COLO668 (cell line): ENCODE results near the gene CIAO2B.
"Not testable (repeated sequence)": the region's sequence is repeated elsewhere in the genome, so short reads cannot be mapped to it uniquely, and the experiment has no call there.

Experiments used
- DNase-seq: peaks from one replicate; lab custom pipeline; 2025; ENCODE audit not compliant: unreplicated experiment; lab: John Stamatoyannopoulos, UW

Gene CIAO2B

DNA sequence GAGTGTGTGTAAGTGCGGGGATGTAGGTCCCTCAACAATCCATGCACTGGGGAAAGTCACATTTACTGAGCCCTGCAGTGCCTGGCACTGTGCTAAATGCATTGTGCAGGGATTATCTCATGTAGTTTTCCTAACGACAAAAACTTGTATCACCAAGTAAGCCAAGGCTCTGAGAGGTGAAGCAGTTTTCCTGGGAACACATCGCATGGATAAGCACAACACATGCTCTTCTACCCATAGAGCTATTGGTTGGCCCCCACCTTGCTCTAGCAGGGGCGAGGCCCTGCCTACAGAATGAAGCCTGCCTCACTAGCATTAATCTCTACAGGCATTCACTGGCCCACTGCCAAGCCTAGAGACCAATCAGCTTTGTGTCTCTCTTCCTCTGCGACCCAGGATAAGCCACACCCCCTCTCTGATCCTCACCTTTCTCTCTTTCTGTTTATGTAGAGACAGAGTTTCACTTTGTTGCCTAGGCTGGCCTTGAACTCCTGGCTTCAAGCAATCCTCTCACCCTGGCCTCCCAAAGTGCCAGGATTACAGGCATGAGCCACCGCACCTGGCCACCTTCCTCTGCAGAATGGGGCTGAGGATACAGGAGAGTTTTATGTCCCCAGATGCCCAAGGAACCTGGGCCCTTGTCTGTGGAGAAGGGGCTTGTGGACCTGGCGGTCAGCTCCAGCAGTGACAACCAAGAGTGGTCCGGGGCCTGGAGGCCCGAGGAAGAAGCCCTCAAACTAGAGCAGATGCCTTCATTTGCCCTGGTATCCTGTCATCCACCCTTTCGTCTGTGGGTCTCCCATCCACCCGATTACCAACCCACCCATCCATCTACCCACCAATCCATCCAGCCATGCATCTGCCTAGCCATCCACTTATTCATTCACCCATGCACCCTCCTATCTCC lies 28.3 kb downstream of the CIAO2B start:
- DNase-seq: peak; percentile 78

DNA sequence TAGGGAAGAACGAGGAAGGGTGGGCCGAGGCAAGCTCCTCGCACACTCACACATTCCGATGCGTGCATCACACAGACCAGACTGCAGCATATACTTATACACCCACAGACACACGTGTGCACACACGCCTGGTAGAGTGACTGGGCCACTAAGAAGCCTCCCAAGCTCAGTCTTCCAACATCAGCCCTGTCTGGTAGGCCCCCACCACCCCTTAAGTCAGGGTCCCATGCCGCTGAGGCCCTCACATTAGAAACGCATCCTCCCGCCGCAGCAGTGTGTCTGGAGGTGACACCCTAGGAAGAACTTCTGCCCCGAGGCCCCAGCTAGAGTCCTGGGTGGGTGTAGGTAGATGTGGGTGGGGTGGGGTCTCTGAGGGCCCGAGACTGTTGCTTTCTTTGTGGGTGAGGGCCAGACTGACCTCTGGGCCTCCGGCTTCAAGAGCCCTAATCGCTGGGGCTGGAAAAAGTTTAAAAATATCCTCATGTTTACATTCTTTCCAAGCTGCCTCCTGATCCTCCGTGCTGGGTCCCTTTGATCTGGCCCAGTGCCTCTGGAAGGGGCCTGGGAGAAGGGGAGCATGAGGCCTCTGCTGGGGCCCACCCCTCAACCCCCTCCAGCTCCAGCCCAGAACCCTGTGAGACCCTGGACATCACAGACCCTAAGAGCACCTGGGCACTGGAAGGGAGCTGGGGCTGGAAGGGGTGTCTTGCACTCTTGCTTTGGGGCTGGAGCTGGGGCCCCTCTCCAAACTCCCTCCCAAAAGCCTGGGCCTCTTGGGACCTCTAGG lies 29.2 kb downstream of the CIAO2B start:
- DNase-seq: no peak

DNA sequence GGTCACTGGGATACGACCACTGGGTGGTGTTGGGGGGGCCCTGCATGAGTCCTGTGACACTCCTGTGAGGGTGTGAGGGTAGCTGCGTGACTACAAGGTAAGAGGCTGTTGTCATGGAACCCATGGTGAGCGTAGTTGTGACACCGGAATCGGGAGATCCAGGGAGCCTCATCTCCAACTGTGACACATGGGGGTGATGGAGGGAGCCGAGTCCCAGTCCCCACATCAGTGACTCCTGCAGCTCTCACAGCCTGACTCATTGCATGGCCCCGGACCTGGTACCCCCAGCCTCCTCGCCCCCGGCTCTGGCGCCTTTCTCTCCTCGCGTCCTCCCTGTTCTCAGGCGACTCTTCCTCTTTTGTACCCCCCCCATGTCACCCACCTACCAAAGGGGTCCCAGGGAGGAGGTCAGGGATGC lies 29.8 kb downstream of the CIAO2B start:
- DNase-seq: no peak

DNA sequence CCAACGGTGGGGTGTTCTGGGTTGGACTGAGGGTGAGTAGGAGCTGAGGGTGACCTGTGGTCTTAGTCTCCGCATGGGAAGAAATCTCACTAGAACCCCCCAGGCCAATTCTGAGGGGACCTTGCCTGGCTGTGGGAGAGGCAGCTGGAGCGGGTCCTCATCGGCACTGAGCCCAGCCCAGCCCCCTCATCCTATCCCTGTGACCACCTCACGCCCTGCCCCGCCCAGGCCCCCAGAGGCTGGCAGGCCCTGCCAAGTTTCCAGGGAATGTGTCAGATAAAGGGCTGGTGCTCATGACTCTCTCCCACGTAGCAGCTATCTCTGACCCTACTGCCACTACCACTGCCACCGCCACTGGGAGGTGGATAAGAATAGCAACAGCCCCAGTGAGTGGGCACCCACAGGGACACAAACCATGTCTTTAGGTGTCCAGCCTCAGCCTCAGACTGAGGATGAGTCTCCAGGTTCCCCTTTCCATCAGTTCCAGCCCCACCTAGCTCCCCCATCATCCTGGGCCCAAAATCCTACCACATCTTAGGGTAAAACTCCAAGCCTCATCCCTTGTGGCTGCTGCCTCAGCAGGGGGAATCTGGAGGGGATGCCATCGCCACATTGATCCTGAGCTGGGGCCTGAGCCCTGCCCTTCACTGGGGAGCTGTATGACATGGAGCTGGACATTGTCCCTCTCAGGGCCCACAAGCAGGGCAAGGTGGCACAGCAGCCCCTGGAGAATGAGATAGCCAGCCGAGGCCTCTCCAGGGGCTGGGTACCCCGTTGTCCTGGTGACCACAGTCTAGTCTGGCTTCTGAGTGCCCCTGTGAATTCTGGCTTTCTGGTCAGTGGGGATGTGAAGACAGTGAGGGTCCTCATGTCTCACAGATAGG lies 30.4 kb downstream of the CIAO2B start:
- DNase-seq: no peak

DNA sequence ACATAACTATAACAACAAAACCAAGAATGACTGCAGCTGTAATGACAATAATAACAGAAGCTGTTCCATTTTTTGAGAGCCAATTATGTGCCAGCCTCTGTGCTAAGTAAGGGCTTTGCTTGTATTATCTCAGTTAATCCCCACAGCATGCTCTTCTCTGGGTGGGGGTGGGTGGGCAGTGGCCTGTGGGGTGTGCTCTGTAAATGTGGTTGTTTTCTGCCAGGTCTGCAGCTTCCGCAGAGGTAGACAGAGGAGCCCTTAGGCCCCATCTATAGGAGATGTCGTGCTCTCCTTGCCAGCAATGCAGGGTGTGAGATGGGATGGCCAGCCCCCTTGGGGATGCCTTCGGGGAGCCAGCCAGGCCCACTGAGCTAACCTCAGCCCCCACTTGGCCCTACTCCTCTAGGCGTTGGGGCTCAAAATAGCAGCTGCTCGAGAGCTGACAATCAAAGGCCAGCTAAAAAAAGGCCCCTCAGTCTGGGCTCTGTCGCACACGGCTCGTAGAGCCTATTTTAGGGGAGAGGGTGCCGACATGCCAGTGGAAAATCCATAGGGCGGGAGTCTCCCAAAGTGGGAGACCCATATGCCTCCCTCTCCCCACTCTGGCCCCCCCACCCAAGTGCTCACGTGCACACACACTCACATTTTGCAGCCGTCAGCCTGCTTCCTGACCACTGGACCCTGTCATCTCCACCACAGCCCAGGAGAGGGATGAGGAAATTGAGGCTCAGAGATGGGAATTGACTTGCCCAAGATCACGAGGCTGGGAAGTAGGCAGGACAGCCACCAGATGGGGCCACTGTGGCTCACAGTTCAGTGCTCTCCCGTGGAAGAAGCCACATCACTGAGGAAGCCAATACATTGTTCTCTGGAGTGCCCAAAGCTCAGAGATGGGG lies 31.3 kb downstream of the CIAO2B start:
- no peak for DNase-seq

DNA sequence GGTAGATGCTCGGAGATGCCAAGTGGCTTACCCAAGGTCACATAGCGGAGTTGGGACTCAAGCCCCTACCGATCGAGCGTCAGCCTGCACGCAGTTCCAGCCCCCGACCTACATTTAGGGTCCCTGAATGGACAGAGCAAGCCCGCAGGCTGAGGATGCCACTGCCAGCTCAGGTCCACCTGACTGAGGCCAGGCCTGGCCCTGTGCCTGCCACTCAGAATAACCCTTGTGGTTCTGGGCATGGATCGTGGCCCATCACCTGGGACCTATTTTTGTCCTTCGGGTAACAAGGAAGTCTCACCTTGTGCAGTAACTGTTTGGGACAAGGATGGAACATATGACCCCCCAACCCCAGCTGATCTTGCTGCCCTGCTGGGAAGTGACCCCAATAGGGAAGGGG lies 32.6 kb downstream of the CIAO2B start:
- DNase-seq: no peak

DNA sequence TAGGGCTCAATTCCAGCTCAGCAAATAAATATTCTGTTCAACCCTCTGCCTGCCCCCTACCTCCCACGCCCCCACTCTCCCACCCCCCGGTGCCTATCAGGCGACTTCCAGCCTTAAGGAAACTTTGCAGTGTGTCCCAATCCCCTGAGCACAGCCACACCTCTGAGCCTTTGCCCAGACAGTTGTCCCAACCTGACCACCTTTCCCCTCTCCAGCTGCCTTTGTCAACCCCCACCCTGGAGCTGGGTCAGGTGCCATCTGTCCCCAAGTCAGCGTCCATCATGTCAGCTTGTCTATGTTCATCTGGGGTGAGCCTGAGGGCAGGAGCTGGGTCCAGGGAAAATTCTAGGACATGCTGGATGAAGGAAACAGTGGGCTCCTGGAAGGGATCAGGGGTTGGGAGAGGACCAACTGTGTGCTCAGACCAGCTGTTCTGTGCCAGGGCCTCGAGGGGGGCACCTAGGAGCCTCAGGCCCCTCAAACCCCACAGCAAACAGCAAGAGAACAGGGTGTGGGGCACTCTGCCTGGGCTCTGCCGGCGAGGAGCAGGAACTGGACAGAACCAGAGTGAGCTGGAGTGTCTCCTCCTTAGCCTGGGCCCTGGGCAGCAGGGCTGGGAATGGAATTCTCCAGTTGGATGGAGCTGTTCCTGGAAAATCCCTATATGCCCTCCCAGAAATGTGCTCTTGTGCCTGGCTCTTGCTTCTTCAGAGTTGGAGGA lies 33.3 kb downstream of the CIAO2B start:
- peak; percentile 16 for DNase-seq

DNA sequence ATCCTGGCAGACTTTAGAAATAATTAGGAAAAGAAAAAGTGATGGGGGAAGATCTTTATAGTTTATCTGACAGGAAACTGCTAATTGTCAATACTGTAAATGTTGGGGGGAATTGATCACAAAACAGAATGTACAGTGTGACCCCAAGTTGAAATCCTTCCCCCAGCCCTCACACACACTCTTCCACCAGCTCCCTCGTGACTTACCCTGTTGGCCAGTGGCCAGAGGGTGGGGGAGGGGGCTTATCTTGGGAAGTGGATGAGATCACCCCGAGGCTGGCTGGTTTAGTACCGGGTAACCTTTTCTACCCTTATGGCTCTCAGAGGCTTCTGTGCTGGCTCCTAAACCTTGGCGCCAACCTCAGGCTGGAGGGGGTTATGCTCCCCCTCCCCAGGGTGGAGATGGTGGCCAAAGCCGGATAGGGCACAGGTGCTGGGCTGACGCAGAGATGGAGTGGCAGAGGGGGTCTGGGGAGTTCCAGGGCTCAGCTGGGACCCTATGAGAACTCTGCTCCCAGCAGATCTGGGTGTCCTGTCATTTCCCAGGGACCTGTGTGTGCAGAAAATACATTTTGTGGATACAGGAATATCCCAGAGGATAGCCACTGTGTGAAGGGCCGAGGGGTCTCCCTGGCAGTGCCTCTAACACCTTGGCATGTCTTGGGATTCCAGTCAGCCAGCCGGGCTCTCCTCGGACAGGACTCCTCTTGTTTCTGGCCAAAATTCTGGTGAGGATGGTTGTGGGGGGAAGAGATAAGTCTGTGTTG lies 34.1 kb downstream of the CIAO2B start:
- DNase-seq: peak; percentile 86

DNA sequence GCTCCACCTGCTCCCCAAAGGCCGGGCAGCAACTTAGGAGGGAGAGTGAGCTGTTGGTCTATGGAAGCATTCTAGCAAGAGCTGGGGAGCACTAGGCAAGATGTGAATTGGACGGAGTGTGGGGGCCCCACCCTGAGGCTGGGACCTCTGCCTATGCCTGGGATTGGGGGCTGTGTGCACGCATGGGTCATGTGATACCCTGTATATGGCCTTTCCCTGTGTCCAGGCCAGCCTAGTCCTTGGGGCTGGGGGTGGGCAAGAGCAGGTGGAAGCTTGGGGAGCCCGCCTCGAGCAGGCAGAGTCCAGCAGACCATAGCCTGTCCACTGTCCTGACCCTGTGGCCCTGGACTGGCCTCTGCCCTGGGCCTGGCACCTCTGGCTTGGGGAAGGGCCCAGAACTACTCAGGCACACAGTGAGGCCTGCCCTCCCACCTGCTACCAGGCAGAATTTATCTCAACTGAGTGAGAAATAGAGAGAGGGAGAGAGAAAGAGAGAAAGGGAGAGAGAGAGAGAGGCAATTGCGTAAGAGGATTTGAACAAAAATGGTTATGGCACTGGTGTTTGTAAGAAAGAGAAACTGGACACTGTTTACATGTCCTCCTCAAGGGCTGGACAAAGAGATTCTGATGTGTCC lies 34.8 kb downstream of the CIAO2B start:
- no peak for DNase-seq

DNA sequence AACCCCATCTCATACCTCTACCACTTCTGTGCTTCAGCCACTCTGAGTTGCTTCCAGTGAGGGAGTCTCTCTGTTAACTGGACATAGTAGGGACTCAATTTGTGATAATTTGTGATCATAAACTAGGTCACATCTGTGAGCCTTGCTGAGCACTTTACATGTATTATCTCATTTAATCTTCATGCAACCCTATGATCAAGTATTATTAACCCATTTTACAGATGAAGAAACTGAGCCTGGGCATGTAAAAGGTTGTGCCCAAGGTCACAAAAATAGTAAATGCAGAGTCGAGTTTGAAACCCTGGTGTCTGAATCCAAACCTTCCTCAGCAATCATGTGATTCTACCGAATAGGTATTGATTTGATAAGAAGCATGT lies 35.3 kb downstream of the CIAO2B start:
- no peak for DNase-seq

DNA sequence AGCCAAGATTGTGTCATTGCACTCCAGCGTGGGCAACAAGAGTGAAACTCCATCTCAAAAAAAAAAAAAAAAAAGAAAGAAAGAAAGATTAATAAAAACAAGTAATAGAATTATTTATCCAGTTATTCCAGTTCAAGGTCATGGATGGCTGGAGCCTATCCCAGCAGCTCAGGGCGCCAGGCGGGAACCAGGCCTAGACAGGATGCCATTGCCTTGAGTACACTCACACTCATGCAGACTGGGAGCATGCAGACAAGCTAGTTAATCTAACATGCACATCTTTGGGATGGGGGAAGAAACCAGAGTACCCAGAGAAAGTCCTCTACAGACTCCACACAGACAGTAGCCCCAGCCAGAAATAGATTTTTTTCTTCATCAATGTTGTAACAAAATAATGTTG lies 36.0 kb downstream of the CIAO2B start:
- peak; percentile 5 for DNase-seq

DNA sequence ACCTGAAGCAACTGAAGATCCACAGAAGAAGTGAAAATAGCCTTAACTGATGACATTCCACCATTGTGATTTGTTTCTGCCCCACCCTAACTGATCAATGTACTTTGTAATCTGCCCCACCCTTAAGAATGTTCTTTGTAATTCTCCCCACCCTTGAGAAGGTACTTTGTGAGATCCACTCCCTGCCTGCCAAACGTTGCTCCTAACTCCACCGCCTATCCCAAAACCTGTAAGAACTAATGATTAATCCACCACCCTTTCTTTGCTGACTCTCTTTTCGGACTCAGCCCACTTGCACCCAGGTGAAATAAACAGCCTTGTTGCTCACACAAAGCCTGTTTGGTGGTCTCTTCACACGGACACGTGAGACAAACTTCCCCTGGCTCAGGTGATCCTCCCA lies 37.5 kb downstream of the CIAO2B start:
- DNase-seq: not testable (repeated sequence)

DNA sequence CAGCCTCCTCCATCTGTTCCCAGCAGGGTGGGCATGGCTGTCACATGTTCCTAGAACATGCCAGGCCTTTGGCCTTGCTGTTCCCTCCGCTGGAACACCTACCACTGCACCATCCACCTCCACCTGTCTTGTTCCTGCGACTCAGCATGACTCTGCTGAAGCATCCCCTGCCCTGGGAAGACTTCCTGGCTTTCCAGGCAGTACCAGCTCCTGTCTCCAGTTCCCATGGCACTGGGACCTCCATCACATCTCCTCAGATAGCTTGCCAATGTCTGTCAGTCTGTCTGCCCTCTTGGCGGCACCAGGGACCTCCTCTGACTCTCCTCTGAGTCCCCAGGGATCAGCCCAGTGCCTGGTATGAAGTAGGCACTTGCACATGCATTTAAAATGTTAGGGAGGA lies 38.2 kb downstream of the CIAO2B start:
- DNase-seq: no peak

DNA sequence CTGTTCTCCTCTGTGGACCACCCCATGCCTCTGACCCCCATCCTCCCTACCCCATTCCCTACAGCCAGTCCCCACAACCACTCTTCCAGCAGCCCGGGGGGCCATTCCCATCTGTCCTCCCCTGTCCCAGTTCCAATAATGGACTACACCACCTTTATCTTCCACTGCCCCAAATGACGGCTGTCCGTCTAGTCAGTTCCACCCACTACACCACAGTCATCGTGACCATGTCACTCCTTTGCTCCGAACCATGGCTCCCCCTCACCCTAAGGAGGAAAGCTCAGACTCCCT lies 38.6 kb downstream of the CIAO2B start:
- no peak for DNase-seq

DNA sequence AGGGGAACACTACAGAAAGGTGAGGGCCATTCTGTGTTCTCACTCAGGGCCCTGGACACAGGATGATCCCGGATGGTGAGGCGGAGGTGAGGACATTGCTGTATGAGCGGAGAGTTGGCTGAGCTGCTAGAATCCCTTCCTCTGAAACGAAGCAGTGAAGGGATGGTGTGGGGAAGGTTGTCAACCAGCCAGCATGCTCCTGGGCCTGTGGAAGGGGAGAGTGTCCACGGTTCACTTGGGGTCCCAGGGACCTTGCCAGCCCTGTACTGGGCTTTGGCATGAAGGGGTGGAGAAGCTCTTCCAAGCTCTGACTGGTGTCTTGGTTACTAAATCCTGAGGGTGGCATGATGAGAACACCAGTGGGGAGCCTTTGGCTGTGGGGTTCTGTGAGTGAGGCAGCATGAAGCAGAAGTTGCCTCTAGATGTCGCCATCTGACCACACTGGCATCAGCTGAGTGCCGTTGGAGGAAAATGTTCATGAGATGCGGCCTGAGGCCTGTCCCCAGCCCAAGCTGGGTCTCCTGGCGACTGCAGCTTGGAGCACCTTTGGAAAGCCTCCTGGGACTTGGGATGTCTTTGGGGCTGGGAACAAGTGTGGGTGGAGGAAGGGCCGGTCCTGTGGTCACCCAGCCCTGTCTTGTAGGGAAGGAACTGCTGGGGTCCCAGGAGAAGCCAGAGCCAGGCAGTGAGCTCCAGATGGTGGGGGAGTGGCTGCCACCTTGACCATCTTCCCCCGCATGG lies 39.1 kb downstream of the CIAO2B start:
- DNase-seq: peak; percentile 76

DNA sequence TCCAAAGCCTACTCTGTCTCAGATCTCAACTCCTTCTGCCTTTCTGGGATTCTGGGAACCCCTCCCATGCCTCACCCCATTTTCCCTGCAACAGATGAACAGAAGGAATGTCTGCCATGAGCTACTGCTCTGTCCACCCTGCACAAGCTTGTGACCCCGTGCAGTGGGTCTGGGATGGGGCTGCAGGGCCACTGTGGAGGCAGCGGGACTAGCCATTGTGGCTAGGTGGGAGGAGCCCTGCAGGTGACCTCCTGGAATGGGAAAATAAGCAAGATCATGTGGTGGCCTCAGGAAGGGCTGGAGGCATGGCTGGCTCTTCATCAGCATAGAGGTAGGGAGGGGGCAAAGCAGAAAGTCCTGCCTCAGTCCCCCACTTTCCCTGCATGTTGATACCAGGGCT lies 40.1 kb downstream of the CIAO2B start:
- no peak for DNase-seq

DNA sequence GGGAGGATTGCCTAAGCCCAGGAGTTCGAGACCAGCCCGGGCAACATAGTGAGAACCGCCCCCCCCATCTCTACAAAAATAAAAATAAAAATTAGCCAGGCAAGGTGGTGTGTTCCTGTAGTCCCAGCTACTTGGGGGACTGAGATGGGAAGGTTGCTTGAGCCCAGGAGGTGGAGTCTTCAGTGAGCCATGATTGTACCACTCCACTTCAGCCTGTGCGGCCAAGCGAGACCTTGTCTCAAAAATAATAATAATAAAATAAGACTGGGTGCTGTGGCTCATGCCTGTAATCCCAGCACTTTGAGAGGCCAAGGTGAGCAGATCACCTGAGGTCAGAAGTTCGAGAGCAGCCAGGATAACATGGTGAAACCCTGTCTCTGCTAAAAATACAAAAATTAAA lies 42.4 kb downstream of the CIAO2B start:
- no peak for DNase-seq

DNA sequence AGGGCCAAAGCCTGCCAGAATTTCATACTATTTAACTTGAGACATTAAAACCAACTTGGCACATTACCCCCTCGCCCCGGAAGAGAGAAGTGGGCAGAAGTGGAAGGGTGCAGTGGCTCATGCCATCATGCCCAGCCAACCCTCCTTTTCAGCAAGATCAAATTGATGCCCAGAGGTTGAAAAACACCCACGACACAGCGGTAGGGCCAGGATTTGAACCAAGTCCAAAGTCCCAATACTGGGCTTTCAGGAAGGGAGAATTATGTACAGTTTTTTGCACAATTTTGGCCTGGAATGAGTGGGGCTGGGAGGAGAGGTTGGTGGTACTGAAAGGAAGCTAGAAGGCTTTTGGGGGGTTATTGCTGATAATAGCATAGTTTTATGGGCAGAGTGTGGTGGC lies 42.8 kb downstream of the CIAO2B start:
- no peak for DNase-seq
